Stimulated activated CD4-positive, alpha-beta T cell treated with anti-CD3 and anti-CD28 coated beads, Interleukin-1b, Interleukin-23, amount 100 ng/mL, for 48 hours (primary cell): Measurements from ENCODE around the gene LDLRAD3.
"Not testable (repeated sequence)": the region's sequence is repeated elsewhere in the genome, so short reads cannot be mapped to it uniquely, and the experiment has no call there.

Experiments used
- DNase-seq: peaks from one replicate; pipeline ENCODE4 v3.0.0-alpha.2; 2020

The LDLRAD3 gene

GRCh38 chr11:35943713-35944502 lies at the start of gene LDLRAD3:
Gene LDLRAD3, plus strand, starts transcription at chr11:35944062. Its CDS starts 37 bp downstream, at chr11:35944099.
- DNase-seq = peak; percentile 26

DNA sequence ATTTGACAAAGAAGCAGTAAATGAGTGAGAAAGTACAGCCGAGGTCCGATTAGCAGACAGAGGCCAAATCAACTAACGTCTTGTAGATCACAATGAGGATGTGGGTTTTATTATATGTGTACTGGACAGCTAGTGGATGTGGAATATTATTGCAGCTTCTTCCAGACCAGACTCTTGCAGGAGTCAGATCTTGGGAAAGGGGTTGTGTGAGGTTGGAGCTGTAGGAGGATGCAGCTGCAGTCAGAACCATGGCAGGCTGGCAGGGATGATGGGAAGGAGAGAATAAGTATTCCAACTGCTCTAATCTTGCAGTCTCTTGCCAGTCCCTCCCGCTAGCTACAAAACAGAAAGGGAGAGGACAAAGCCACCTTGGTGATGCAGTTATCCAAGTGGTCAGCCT lies 46.8 kb upstream of the LDLRAD3 start:
- DNase-seq = no peak

GRCh38 chr11:35902961-35903360 lies 40.9 kb upstream of the LDLRAD3 start:
- no peak for DNase-seq

- DNase-seq = no peak
These were observed 38.1 kb upstream of the LDLRAD3 start for GRCh38 chr11:35905646-35906276.

GRCh38 chr11:35906277-35906661 lies 37.6 kb upstream of the LDLRAD3 start:
- no peak for DNase-seq

GRCh38 chr11:35906681-35907080 lies 37.2 kb upstream of the LDLRAD3 start:
- DNase-seq = no peak

- DNase-seq = no peak
These were observed 36.0 kb upstream of the LDLRAD3 start for GRCh38 chr11:35907648-35908431.

GRCh38 chr11:35908432-35908771 lies 35.5 kb upstream of the LDLRAD3 start:
- DNase-seq = not testable (repeated sequence)

DNA sequence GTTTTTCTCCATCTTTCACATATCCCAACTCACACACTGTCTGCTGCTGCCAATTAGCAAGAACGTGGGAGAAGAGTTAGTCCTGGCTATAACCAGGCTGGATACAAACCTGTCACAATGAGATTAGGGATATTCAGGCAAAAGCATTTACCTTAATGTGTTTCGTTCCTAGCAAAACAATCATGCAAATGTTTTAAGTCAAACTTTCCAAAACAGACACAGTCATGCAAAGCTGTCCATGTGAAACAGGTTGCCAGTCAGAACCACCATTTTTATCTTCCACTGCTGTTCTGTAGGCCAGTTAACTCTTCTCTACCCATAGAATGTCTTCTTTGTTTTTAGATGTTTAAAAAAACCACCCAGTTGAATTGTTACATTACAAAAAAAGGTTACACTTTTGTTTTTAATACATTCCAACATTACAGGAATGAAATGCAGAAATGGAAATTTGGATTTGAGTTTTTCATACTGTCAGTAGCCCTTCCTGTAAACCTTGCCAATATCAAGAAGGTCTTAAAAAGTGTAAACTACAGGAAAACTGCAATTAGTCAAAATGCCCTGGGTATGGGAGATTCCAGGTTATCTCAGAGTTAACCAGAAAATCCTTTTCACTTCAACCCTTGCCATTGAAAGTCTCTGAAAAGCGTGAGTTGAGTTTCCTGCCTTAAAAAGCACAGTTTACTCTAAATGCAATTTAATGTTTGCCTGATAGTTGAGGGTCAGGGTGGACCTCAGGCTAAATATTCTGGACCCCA lies 34.2 kb upstream of the LDLRAD3 start:
- no peak for DNase-seq

DNA sequence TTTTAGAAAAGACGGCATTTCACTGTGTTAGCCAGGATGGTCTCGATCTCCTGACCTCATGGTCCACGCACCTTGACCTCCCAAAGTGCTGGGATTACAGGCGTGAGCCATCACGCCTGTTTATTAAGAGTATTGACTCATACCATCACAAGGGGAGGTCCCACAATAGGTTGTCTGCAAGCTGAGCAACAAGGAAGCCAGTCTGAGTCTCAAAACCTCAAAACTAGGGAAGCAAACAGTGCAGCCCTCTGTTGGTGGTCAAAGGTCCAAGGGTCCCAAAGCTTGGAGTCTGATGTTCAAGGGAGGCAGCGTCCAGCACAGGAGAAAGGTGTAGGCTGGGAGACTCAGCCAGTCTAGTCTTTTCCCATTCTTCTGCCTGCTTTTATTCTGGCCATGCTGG lies 32.8 kb upstream of the LDLRAD3 start:
- DNase-seq = no peak

- DNase-seq = no peak
These were observed 32.2 kb upstream of the LDLRAD3 start for GRCh38 chr11:35911616-35912165.

DNA sequence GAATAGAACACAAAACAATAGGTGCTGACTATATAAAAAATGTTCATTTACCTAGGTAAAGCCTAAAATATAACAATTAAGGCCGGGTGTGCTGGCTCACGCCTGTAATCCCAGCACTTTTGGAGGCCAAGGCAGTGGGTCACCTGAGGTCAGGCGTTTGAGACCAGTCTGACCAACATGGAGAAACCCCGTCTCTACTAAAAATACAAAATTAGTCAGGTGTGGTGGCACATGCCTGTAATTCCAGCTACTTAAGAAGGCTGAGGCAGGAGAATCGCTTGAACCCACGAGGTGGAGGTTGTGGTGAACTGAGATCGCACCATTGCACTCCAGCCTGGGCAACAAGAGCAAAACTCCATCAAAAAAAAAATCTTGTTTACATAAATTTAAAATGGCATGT lies 31.4 kb upstream of the LDLRAD3 start:
- DNase-seq = not testable (repeated sequence)

DNA sequence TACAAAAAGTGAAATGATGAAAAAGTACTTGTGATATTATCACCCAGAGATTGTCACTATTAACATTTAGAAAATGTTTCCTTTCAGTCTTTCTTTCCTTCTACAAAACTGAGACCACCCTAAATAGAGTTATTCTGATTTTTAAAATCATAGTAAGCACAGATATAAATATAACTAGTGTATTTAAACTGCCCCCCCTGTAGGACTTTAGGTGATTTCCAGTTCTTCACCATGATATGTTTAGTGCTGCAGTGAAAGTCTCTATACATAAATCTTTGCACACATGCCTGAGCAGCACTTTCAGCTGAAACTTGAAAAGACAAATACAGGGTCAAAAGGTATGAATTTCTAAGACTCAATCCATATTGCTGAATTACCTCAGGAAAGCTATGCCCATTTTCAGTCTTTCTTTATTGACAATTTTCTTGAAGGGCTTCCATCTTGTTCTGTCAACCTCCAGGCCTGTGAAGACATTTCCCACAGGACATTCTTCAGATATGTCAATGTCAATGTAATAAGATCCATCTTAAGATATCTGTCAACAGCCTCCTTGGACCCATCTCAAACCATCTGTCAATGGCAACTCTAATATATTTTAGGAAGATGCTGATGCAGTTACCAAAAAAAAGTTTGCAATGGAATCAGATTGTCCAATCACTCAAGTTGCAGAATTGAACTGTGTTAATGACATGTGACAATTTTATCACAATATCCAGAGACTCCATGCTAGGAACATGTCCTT lies 30.8 kb upstream of the LDLRAD3 start:
- DNase-seq = no peak

DNA sequence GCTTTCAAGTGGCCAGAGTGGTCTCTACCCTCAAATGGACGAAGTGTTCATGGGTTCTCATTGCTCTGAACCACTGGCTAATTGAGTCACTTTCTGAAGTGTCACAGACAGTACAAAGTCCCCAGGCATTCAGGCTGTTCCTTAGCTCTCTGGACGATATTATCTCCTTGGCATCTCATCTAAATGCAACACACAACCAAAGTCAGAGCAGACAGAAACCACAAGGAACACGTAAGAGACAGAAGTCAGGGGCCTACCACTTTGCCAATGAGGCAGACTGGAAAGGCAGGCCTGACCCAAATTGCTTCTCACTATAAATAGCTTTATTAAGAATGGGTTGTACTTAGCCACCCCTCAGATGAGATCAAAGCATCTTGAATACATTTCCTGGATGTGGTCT lies 29.0 kb upstream of the LDLRAD3 start:
- no peak for DNase-seq

- DNase-seq = no peak
These were observed 27.6 kb upstream of the LDLRAD3 start for GRCh38 chr11:35916270-35916669.

- no peak for DNase-seq
These were observed 26.2 kb upstream of the LDLRAD3 start for GRCh38 chr11:35917676-35918075.

DNA sequence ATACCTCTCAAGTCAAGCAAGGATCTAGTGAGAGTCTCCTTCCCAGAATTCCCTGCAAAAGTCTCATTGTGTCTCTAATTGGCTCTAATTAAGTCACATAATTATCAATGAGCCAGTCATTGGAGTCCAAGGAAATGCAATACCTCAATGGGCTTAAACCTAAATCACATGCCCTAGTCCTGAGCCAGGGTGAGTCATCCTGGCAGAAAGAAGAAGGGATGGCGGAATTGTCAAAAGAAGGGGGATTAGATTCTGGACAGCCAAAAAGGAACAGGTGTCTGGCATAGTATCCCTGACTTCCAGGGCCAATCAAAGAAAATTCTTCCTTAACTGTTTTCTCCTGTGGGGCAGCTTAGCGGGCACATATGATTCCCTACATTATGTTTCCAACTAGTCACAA lies 25.1 kb upstream of the LDLRAD3 start:
- no peak for DNase-seq

GRCh38 chr11:35919244-35919643 lies 24.6 kb upstream of the LDLRAD3 start:
- DNase-seq = no peak

- DNase-seq = no peak
These were observed 20.4 kb upstream of the LDLRAD3 start for GRCh38 chr11:35923452-35923851.

- no peak for DNase-seq
These were observed 19.1 kb upstream of the LDLRAD3 start for GRCh38 chr11:35924811-35925210.

DNA sequence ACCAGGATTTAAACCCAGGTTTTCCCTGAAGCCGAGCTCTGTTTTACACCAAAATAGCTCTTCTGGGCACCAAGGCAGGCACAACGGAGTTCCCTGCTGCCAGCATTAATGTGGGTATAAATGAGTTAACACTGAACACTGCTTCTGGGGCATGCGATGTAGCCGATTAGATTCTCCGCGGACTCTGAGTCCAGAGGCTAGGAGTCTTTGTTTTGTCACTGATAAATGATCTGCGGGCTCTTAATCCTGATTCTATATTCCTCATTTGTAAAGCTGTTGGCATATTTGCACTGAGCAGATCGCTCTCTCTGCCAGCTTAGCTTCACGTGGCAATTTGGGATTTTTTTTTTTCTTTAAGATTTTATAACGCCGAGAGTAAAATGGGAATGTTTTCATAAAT lies 16.8 kb upstream of the LDLRAD3 start:
- DNase-seq = no peak

- DNase-seq = no peak
These were observed 16.2 kb upstream of the LDLRAD3 start for GRCh38 chr11:35927682-35928081.
